Astrocyte (in vitro differentiated cells and primary cell): ENCODE results near the gene TANGO2. TPM values are rescaled to one million over a fixed set of nuclear protein-coding genes. Genes with fewer than 3 reads are reported as not detected.

Experiments used
- DNase-seq: peaks from one replicate; pipeline ENCODE4 v3.0.0-alpha.2; 2010; ENCODE audit warnings: low read depth
- FAIRE-seq: peaks from 2 replicates; lab custom pipeline; 2011; peaks lifted over from hg19 to GRCh38; lab: Jason Lieb, UNC
- H2AFZ ChIP-seq: 2 replicates; pipeline ENCODE4 v1.6.0; 2012; ENCODE audit warnings: low read depth, low read length, inconsistent platforms
- H3K27ac ChIP-seq: 2 replicates; pipeline ENCODE4 v1.5.1; 2011; ENCODE audit warnings: low read depth, low read length, inconsistent platforms
- H3K27me3 ChIP-seq: 2 replicates; pipeline ENCODE4 v1.6.0; 2011; ENCODE audit warnings: low read length, inconsistent platforms; ENCODE audit not compliant: insufficient read depth
- H3K36me3 ChIP-seq: 2 replicates; pipeline ENCODE4 v1.5.1; 2011; ENCODE audit warnings: low read length, inconsistent platforms; ENCODE audit not compliant: insufficient read depth
- H3K4me1 ChIP-seq: 2 replicates; pipeline ENCODE4 v1.5.1; 2011; ENCODE audit warnings: low read length, inconsistent platforms; ENCODE audit not compliant: insufficient read depth
- H3K4me2 ChIP-seq: 2 replicates; pipeline ENCODE4 v1.6.0; 2012; ENCODE audit warnings: low read length, inconsistent platforms
- H3K4me3 ChIP-seq: 2 replicates; pipeline ENCODE4 v1.5.1; 2011; ENCODE audit warnings: low read depth, mild to moderate bottlenecking, low read length, inconsistent platforms; ENCODE audit not compliant: insufficient read depth
- H3K79me2 ChIP-seq: 2 replicates; pipeline ENCODE4 v1.6.0; 2012; ENCODE audit warnings: mild to moderate bottlenecking, low read length, inconsistent platforms; ENCODE audit not compliant: insufficient read depth
- H3K9ac ChIP-seq: 2 replicates; pipeline ENCODE4 v1.6.0; 2012; ENCODE audit warnings: mild to moderate bottlenecking, low read length, inconsistent platforms
- H3K9me3 ChIP-seq: 2 replicates; pipeline ENCODE4 v1.5.1; 2012; ENCODE audit warnings: low read depth, mild to moderate bottlenecking, low read length, inconsistent platforms; ENCODE audit not compliant: insufficient read depth
- H4K20me1 ChIP-seq: 2 replicates; pipeline ENCODE4 v1.6.0; 2012; ENCODE audit warnings: low read length, inconsistent platforms; ENCODE audit not compliant: insufficient read depth
- H3K27ac Mint-ChIP-seq: one replicate; pipeline ENCODE4 v1.8.0; 2021; ENCODE audit warnings: mild to moderate bottlenecking, mixed read lengths; ENCODE audit not compliant: unreplicated experiment
- H3K27me3 Mint-ChIP-seq: one replicate; pipeline ENCODE4 v1.8.0; 2021; ENCODE audit warnings: low read depth, mixed read lengths; ENCODE audit not compliant: unreplicated experiment
- H3K36me3 Mint-ChIP-seq: one replicate; pipeline ENCODE4 v1.8.0; 2021; ENCODE audit warnings: low read depth, mixed read lengths; ENCODE audit not compliant: unreplicated experiment
- H3K4me1 Mint-ChIP-seq: one replicate; pipeline ENCODE4 v1.8.0; 2021; ENCODE audit warnings: low read depth, mixed read lengths; ENCODE audit not compliant: unreplicated experiment
- H3K4me3 Mint-ChIP-seq: one replicate; pipeline ENCODE4 v1.8.0; 2021; ENCODE audit warnings: mild to moderate bottlenecking, moderate library complexity, mixed read lengths; ENCODE audit not compliant: unreplicated experiment
- H3K9me3 Mint-ChIP-seq: one replicate; pipeline ENCODE4 v1.8.0; 2021; ENCODE audit warnings: mild to moderate bottlenecking, mixed read lengths; ENCODE audit not compliant: unreplicated experiment
- EZH2 ChIP-seq: IDR thresholded peaks from 2 replicates; pipeline ENCODE4 v1.6.1; 2012; ENCODE audit warnings: mild to moderate bottlenecking, low read length, inconsistent platforms; ENCODE audit not compliant: insufficient read depth
- total RNA-seq: library from RNA; stranded (reverse); gene quantifications from 2 replicates; pipeline ENCODE4 v1.2.1, GENCODE V29; 2021
- TF ChIP-seq, protein P1 (sequence below): IDR thresholded peaks from 2 replicates; pipeline ENCODE4 v1.5.1; 2011; ENCODE audit warnings: low read depth, mild to moderate bottlenecking, inconsistent platforms, low read length, moderate library complexity; ENCODE audit not compliant: insufficient read depth

TANGO2 gene
- total RNA-seq, 1 donor from 2014 or later = 28.0 TPM

DNA sequence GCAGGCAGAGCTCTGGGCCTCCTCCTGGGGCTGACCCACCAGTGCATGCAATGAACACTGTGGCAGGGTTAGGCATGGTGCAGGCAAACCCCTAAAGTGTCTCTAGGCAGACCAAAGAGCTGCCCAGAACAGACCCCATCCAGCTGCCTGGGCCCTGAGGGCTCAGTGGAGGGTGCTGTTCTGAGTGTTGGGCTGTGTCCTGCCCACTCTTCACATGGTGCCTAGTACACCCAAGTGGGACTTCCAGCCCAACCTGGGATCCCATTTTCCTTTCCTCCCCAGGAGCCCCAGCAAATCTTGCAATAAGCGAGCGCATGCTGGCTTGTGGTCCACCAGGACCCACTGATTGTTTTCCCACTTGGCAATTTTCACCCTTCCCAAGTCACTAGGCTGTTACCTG, 30.7 kb upstream of the TANGO2 start:
- no peak overlapping the region for H3K4me2 ChIP-seq
- Mint-ChIP-seq H3K9me3 (no peaks in the 10 kb centered on the region), H3K36me3 (peaks cover 2% of the 10 kb centered on the region), H3K4me3 (no peak overlapping the region), H3K27ac (no peak overlapping the region), H3K4me1 (peaks cover 7% of the 10 kb centered on the region), H3K27me3 (peaks cover 2% of the 10 kb centered on the region)
- no peak overlapping the region for H2AFZ ChIP-seq
- H3K4me3 ChIP-seq = no peak overlapping the region
- H4K20me1 ChIP-seq = peaks cover 11% of the 10 kb centered on the region
- no peaks in the 10 kb centered on the region for H3K9me3 ChIP-seq
- H3K79me2 ChIP-seq = peaks cover 9% of the 10 kb centered on the region
- no peak overlapping the region for H3K9ac ChIP-seq
- H3K4me1 ChIP-seq = peaks cover 12% of the 10 kb centered on the region
- DNase-seq (no peak), FAIRE-seq (no peak)
- H3K27me3 ChIP-seq = no peaks in the 10 kb centered on the region
- TF ChIP-seq, protein P1, sequence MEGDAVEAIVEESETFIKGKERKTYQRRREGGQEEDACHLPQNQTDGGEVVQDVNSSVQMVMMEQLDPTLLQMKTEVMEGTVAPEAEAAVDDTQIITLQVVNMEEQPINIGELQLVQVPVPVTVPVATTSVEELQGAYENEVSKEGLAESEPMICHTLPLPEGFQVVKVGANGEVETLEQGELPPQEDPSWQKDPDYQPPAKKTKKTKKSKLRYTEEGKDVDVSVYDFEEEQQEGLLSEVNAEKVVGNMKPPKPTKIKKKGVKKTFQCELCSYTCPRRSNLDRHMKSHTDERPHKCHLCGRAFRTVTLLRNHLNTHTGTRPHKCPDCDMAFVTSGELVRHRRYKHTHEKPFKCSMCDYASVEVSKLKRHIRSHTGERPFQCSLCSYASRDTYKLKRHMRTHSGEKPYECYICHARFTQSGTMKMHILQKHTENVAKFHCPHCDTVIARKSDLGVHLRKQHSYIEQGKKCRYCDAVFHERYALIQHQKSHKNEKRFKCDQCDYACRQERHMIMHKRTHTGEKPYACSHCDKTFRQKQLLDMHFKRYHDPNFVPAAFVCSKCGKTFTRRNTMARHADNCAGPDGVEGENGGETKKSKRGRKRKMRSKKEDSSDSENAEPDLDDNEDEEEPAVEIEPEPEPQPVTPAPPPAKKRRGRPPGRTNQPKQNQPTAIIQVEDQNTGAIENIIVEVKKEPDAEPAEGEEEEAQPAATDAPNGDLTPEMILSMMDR = no peak
- no peak for TF ChIP-seq EZH2
- no peaks in the 10 kb centered on the region for H3K36me3 ChIP-seq
- H3K27ac ChIP-seq = no peak overlapping the region

DNA sequence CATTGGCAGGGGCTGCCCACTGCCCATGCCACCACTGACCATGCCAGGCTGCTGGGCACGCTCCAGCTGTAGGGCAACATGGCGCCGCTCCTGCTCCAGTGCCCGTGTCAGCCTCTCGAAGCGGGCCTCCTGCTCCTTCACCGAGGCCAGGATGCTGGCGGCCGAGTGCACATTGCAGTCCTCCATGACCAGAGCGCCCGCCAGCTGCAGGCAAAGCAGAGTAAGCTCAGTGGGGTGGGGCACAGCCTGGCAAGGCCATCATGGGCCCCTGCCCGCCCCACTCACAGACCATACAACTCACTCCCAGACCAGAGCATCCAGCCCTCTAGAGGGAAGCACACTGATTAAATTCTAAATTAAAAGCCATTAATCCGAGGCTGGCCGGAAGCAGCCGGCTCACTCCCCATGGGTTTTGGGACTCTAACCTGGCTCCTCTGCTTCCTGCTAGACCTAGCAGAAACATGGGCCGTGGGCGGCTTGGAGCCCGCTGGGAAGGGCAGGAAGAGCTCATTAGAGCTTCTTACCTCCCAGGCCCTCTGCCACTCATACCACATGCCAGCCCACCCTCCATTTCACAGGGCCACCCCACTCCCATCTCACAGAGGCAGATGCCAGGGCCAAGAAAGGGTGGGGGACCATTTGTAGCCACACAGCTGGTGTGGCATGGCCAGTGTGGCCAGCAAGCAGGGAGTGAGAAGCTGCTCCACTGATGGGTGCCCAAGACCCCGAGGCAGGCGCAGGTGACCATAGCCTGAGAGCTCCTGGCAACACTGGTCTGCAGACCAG, 30.1 kb upstream of the TANGO2 start:
- no peak overlapping the region for H3K27ac Mint-ChIP-seq
- Histone ChIP-seq H3K27ac (no peak overlapping the region), H3K4me3 (no peak overlapping the region), H4K20me1 (peaks cover 5% of the 10 kb centered on the region), H2AFZ (no peak overlapping the region), H3K4me2 (no peak overlapping the region), H3K9ac (no peak overlapping the region), H3K79me2 (peaks cover 5% of the 10 kb centered on the region), H3K36me3 (no peaks in the 10 kb centered on the region), H3K4me1 (peaks cover 13% of the 10 kb centered on the region), H3K9me3 (no peaks in the 10 kb centered on the region), H3K27me3 (no peaks in the 10 kb centered on the region)
- no peak for TF ChIP-seq EZH2
- TF ChIP-seq, protein P1 = no peak
- H3K36me3 Mint-ChIP-seq = peaks cover 2% of the 10 kb centered on the region
- peaks cover 4% of the 10 kb centered on the region for H3K4me1 Mint-ChIP-seq
- FAIRE-seq = no peak
- DNase-seq = no peak
- no peak overlapping the region for H3K4me3 Mint-ChIP-seq
- H3K9me3 Mint-ChIP-seq = no peaks in the 10 kb centered on the region
- peaks cover 2% of the 10 kb centered on the region for H3K27me3 Mint-ChIP-seq

DNA sequence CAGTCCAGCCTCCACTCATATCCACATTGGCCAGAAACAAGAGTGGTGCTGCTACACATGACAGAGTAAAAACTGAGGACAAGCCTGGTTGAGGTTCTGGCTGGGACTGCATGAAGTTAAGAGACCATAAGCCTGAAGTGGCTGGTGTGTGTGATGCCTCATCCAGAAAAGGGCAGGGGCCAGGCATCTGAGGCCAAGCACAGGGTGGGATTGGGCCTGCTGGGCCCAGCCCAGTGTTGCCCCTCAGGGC, 29.6 kb upstream of the TANGO2 start:
- Mint-ChIP-seq H3K4me3 (no peak overlapping the region), H3K27ac (no peak overlapping the region), H3K4me1 (peaks cover 4% of the 10 kb centered on the region), H3K27me3 (peaks cover 3% of the 10 kb centered on the region), H3K9me3 (no peaks in the 10 kb centered on the region), H3K36me3 (peaks cover 2% of the 10 kb centered on the region)
- H2AFZ ChIP-seq = no peak overlapping the region
- no peaks in the 10 kb centered on the region for H4K20me1 ChIP-seq
- no peaks in the 10 kb centered on the region for H3K27me3 ChIP-seq
- no peak overlapping the region for H3K4me3 ChIP-seq
- TF ChIP-seq EZH2 = no peak
- TF ChIP-seq, protein P1 = no peak
- FAIRE-seq = no peak
- DNase-seq = no peak
- no peak overlapping the region for H3K27ac ChIP-seq
- H3K79me2 ChIP-seq = no peaks in the 10 kb centered on the region
- no peaks in the 10 kb centered on the region for H3K36me3 ChIP-seq
- H3K4me1 ChIP-seq = peaks cover 8% of the 10 kb centered on the region
- H3K4me2 ChIP-seq = no peak overlapping the region
- no peaks in the 10 kb centered on the region for H3K9me3 ChIP-seq
- H3K9ac ChIP-seq = no peak overlapping the region
